Hepatocyte (in vitro differentiated cells): ENCODE results near the gene STARD13.

ENCODE experiments used
- EZH2 ChIP-seq: fragments of 200-600 bp; sonication (generic); IDR thresholded peaks from 2 replicates; pipeline ENCODE4 v1.6.1; 2016; ENCODE audit warnings: antibody characterized with exemption, mild to moderate bottlenecking, borderline replicate concordance
- TF ChIP-seq, protein P1 (sequence below): fragments of 200-600 bp; sonication (generic); IDR thresholded peaks from 2 replicates; pipeline ENCODE4 v1.5.1; 2016; ENCODE audit warnings: antibody characterized with exemption, mild to moderate bottlenecking; ENCODE audit not compliant: poor library complexity

- TF ChIP-seq, protein P1, sequence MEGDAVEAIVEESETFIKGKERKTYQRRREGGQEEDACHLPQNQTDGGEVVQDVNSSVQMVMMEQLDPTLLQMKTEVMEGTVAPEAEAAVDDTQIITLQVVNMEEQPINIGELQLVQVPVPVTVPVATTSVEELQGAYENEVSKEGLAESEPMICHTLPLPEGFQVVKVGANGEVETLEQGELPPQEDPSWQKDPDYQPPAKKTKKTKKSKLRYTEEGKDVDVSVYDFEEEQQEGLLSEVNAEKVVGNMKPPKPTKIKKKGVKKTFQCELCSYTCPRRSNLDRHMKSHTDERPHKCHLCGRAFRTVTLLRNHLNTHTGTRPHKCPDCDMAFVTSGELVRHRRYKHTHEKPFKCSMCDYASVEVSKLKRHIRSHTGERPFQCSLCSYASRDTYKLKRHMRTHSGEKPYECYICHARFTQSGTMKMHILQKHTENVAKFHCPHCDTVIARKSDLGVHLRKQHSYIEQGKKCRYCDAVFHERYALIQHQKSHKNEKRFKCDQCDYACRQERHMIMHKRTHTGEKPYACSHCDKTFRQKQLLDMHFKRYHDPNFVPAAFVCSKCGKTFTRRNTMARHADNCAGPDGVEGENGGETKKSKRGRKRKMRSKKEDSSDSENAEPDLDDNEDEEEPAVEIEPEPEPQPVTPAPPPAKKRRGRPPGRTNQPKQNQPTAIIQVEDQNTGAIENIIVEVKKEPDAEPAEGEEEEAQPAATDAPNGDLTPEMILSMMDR, result no peak
- TF ChIP-seq EZH2, result no peak
Observed at GRCh38 chr13:33101835-33102234, 183.7 kb downstream of the STARD13 start.
